ENCODE data around the gene AGTRAP. TPM values are rescaled to one million over a fixed set of nuclear protein-coding genes. Genes with fewer than 3 reads are reported as not detected.
A peak's percentile ranks its signal among the peaks of the same experiment; 100 is the strongest.

Gene AGTRAP
- total and polyA plus RNA-seq, 2 donors (not counting 3 experiments of a cell fraction or from before 2014, with no cell fraction given) = 41.6 to 101 TPM

- Histone ChIP-seq H3K27me3 (ENCODE audit: control insufficient read depth in 2 of 2, insufficient read depth in 2 of 2, low read length in 2 of 2) (no peaks in the 10 kb centered on the region), H3K27ac (ENCODE audit: insufficient read depth, low read depth, low read length) (peak overlapping the region; percentile 18), H3K36me3 (ENCODE audit: control insufficient read depth in 2 of 2, extremely low read depth in 1 of 2, insufficient read depth in 2 of 2, low read length in 2 of 2) (no peaks in the 10 kb centered on the region), H3K9ac (replicated peaks; ENCODE audit: extremely low read depth, insufficient read depth, low read length) (peak overlapping the region; percentile 43), H3K9me1 (replicated peaks; ENCODE audit: control insufficient read depth, extremely low read depth, insufficient read depth, low read length) (no peaks in the 10 kb centered on the region), H3K4me2 (ENCODE audit: insufficient read depth, low read length) (peak overlapping the region; percentile 90), H2AFZ (ENCODE audit: low read depth, low read length) (peak overlapping the region; percentile 74), H3K79me2 (ENCODE audit: control insufficient read depth, insufficient read depth, low read length) (no peaks in the 10 kb centered on the region), H4K20me1 (replicated peaks; ENCODE audit: control insufficient read depth, extremely low read depth, insufficient read depth, low read length) (no peaks in the 10 kb centered on the region), H3K9me3 (replicated peaks; ENCODE audit: control insufficient read depth, insufficient read depth, low read length) (no peaks in the 10 kb centered on the region), H3K4me3 (replicated peaks in 1 of 3; ENCODE audit: insufficient read depth in 1 of 3, low read depth in 1 of 3, low read length in 3 of 3) (peak overlapping the region; percentile 42 to 93 (median 57)), H3K4me1 (ENCODE audit: control insufficient read depth, extremely low read depth, insufficient read depth, low read length) (peaks cover 7% of the 10 kb centered on the region)
- ChIA-PET CTCF (interaction anchor here (0.8 to 4.3 kb wide), 8 partner anchors 9 to 91 kb away, joined by 3 to 22 read pairs (median 4); no protein-coding TSS in a partner anchor), POLR2A (interaction anchor here (0.6 kb wide), 1 partner anchor 243 kb away, joined by 3 read pairs; the partner anchor contains the start of gene MFN2)
- BruUV-seq (replicated peaks) = TSS peak; percentile 33
- intact Hi-C loops (cut with micrococcal nuclease) = loop anchor here (1.0 to 10.0 kb wide), 3 partner anchors 66 to 462 kb away; partner anchors contain the start of genes DISP3 and UBIAD1
- dilution Hi-C loops (cut with MboI; ENCODE audit: extremely low pct_ligation_motif_present, low sequenced_read_pairs) = no loop called here
- TF ChIP-seq POLR2AphosphoS5 (IDR thresholded peaks at IDR 0.05; ENCODE audit: insufficient read depth, low read depth, low read length) (peak; percentile 31), JUN (IDR thresholded peaks at IDR 0.05; ENCODE audit: borderline replicate concordance, insufficient read depth, insufficient read length, low read depth) (no peak)
- DNase-seq (ENCODE audit: low read depth, low spot score) (peak; percentile 46), FAIRE-seq (peak; percentile 76)
These were observed 1.1 kb downstream of the AGTRAP start for GRCh38 chr1:11736746-11737639.

DNA sequence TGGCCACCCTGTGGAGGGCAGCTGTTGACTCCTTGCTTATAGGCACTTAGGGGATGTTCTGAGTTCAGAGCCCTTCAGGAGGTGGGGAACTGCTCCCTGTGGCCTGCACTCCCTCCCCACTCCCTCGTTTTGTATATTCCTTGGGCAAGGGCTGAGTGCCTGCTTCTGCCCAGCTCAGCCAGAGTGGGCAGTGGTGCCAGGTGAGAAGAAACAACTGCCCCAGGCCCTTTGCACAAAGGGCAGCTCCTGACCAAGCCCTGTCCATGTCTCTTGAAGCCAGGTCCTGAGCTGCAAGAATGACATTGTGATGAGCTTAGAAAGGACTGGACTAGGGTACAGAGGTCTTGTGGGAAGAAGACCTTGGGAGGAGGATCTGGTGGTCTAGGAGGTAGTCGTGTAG is 2.2 kb downstream of the AGTRAP start:
- DNase-seq (ENCODE audit: low read depth, low spot score) (no peak), FAIRE-seq (no peak)
- Histone ChIP-seq H2AFZ (ENCODE audit: low read depth, low read length) (no peak overlapping the region), H3K4me3 (replicated peaks in 1 of 3; ENCODE audit: insufficient read depth in 1 of 3, low read depth in 1 of 3, low read length in 3 of 3) (no peak overlapping the region), H3K27ac (ENCODE audit: insufficient read depth, low read depth, low read length) (no peak overlapping the region), H3K9me1 (replicated peaks; ENCODE audit: control insufficient read depth, extremely low read depth, insufficient read depth, low read length) (no peaks in the 10 kb centered on the region), H3K4me2 (ENCODE audit: insufficient read depth, low read length) (no peak overlapping the region), H3K9me3 (replicated peaks; ENCODE audit: control insufficient read depth, insufficient read depth, low read length) (no peaks in the 10 kb centered on the region), H3K36me3 (ENCODE audit: control insufficient read depth in 2 of 2, extremely low read depth in 1 of 2, insufficient read depth in 2 of 2, low read length in 2 of 2) (no peaks in the 10 kb centered on the region), H3K9ac (replicated peaks; ENCODE audit: extremely low read depth, insufficient read depth, low read length) (no peak overlapping the region), H3K79me2 (ENCODE audit: control insufficient read depth, insufficient read depth, low read length) (no peaks in the 10 kb centered on the region), H3K4me1 (ENCODE audit: control insufficient read depth, extremely low read depth, insufficient read depth, low read length) (peaks cover 6% of the 10 kb centered on the region), H4K20me1 (replicated peaks; ENCODE audit: control insufficient read depth, extremely low read depth, insufficient read depth, low read length) (no peaks in the 10 kb centered on the region), H3K27me3 (ENCODE audit: control insufficient read depth in 2 of 2, insufficient read depth in 2 of 2, low read length in 2 of 2) (no peaks in the 10 kb centered on the region)
- intact Hi-C loops (cut with micrococcal nuclease) (loop anchor here (10.0 kb wide), 1 partner anchor 463 kb away; the partner anchor contains the start of gene UBIAD1), dilution Hi-C loops (cut with MboI; ENCODE audit: extremely low pct_ligation_motif_present, low sequenced_read_pairs) (no loop called here)
- TF ChIP-seq, protein P1, sequence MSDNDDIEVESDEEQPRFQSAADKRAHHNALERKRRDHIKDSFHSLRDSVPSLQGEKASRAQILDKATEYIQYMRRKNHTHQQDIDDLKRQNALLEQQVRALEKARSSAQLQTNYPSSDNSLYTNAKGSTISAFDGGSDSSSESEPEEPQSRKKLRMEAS (IDR thresholded peaks at IDR 0.05; ENCODE audit: insufficient read depth, insufficient read length) = no peak
- no peak for TF ChIP-seq FOS (IDR thresholded peaks at IDR 0.05; ENCODE audit: borderline replicate concordance, insufficient read depth, low read length)
- TF ChIP-seq MYC (IDR thresholded peaks at IDR 0.05; ENCODE audit: low read depth, low read length) = no peak
- TF ChIP-seq JUN (IDR thresholded peaks at IDR 0.05; ENCODE audit: borderline replicate concordance, insufficient read depth, insufficient read length, low read depth) = no peak
- no peak for TF ChIP-seq POLR2AphosphoS5 (IDR thresholded peaks at IDR 0.05; ENCODE audit: insufficient read depth, low read depth, low read length)
- TF ChIP-seq, protein P2, sequence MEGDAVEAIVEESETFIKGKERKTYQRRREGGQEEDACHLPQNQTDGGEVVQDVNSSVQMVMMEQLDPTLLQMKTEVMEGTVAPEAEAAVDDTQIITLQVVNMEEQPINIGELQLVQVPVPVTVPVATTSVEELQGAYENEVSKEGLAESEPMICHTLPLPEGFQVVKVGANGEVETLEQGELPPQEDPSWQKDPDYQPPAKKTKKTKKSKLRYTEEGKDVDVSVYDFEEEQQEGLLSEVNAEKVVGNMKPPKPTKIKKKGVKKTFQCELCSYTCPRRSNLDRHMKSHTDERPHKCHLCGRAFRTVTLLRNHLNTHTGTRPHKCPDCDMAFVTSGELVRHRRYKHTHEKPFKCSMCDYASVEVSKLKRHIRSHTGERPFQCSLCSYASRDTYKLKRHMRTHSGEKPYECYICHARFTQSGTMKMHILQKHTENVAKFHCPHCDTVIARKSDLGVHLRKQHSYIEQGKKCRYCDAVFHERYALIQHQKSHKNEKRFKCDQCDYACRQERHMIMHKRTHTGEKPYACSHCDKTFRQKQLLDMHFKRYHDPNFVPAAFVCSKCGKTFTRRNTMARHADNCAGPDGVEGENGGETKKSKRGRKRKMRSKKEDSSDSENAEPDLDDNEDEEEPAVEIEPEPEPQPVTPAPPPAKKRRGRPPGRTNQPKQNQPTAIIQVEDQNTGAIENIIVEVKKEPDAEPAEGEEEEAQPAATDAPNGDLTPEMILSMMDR (IDR thresholded peaks at IDR 0.05; ENCODE audit: extremely low read depth in 1 of 2, insufficient read depth in 1 of 2, low read depth in 1 of 2, low read length in 2 of 2) = no peak
- TF ChIP-seq POLR2A (IDR thresholded peaks at IDR 0.05; ENCODE audit: low read depth, low read length) = no peak
- no peak for TF ChIP-seq GATA2 (IDR thresholded peaks at IDR 0.05; ENCODE audit: insufficient read depth, insufficient read length, low read depth, low read length)
- no peak for TF ChIP-seq EZH2 (IDR thresholded peaks at IDR 0.05; ENCODE audit: borderline replicate concordance, low read depth, low read length, severe bottlenecking)
- no TSS peak for BruUV-seq (replicated peaks)
- POLR2A ChIA-PET = no interaction called here
- CTCF ChIA-PET = interaction anchor here (1.3 to 4.3 kb wide), 2 partner anchors 10 to 19 kb away, joined by 5 to 22 read pairs; no protein-coding TSS in a partner anchor
